Measurements from ENCODE around the gene COL5A1.

Gene COL5A1

DNA sequence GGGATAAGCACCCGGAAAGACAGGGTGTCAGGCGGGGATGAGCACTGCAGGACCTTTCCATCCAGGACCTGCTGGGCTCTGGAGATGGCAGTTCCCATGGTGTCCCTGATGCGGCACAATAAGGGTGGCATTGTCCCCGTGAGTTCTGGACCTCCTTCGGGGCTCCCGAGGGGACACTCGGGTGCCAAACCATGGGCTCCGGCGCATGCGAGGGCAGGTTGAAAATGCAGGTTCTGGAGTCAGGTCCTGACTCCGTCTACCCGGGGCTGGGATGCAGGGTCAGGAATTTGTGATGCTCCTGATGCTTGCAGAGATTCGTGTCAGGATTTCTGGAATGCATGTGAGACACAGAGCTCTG, 239.7 kb downstream of the COL5A1 start:
- H3K27me3 ChIP-seq (ENCODE audit: insufficient read depth, poor library complexity, severe bottlenecking) = peaks cover 37% of the 10 kb centered on the region
- DNase-seq (ENCODE audit: low spot score) (no peak), ATAC-seq (ENCODE audit: low read depth) (no peak)
- no peaks in the 10 kb centered on the region for H3K9me3 ChIP-seq (ENCODE audit: severe bottlenecking)
- no peaks in the 10 kb centered on the region for H3K36me3 ChIP-seq (ENCODE audit: low read depth)
- no peak overlapping the region for H3K27ac ChIP-seq (ENCODE audit: poor library complexity, severe bottlenecking)
- no peak overlapping the region for H3K4me3 ChIP-seq (ENCODE audit: severe bottlenecking)
- H3K4me1 ChIP-seq (ENCODE audit: insufficient read depth, poor library complexity, severe bottlenecking) = no peaks in the 10 kb centered on the region
- TF ChIP-seq, protein P1, sequence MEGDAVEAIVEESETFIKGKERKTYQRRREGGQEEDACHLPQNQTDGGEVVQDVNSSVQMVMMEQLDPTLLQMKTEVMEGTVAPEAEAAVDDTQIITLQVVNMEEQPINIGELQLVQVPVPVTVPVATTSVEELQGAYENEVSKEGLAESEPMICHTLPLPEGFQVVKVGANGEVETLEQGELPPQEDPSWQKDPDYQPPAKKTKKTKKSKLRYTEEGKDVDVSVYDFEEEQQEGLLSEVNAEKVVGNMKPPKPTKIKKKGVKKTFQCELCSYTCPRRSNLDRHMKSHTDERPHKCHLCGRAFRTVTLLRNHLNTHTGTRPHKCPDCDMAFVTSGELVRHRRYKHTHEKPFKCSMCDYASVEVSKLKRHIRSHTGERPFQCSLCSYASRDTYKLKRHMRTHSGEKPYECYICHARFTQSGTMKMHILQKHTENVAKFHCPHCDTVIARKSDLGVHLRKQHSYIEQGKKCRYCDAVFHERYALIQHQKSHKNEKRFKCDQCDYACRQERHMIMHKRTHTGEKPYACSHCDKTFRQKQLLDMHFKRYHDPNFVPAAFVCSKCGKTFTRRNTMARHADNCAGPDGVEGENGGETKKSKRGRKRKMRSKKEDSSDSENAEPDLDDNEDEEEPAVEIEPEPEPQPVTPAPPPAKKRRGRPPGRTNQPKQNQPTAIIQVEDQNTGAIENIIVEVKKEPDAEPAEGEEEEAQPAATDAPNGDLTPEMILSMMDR (IDR thresholded peaks at IDR 0.05; ENCODE audit: poor library complexity, severe bottlenecking) = no peak

DNA sequence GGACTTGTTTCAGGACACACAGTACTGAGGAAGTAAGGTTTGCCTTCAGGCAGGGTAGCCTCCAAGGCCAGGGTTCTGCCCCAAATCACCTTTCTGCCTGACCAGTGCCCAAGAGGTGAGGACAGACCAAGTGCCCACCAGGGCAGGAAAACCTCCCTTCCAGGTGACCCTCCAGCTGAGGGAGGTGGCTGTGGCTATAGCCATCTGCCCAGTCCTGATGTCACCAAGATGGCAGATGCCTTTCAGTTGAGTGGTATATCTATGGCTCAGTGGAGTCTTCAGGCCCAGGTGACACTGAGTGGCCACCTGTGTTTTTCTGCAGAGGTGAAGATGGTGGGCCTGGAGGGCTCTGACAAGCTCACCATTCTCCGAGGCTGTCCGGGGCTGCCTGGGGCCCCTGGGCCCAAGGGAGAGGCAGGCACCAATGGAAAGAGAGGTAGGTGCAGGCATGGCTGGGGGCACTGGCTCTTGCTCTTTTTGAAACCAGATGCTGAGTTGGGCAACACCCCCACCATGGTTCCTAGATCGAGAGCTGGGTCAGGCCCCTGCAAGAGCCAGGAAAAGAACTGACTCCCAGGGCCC, 240.7 kb downstream of the COL5A1 start:
- H3K4me1 ChIP-seq (ENCODE audit: insufficient read depth, poor library complexity, severe bottlenecking) = no peaks in the 10 kb centered on the region
- no peak for DNase-seq (ENCODE audit: low spot score)

DNA sequence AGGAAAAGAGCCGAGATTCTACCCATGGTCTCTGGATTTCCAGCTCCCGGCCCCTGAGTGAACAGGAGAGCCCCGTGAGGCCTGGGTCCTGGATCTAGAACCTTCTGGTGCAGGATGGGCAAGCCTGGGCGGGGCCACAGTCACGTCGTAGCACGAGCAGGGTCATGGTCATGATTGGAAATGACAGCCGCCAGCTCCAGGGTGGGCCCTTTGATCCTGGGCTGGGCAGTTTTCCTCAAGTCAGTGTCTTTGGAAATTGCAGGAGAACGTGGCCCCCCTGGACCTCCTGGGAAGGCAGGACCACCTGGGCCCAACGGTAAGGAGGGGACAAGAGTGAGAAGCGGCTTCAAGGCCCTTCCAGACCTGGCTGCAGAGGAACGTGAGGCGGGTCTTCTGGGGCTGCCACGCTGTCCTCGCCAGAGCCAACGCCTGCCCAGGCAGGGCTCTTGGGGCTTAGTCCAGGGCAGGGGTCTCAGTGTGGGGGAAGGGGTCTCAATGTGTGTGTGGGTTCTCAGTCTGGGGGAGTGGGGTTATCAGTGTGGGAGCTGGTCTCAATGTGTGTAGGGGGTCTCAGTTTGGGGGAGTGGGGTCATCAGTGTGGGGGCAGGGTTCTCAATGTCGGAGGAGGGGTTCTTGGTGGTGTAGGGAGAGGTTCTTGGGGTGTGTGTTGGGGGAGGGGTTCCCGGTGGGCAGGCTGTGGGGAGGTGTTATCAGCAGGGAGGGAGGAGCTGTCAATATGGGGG, 241.6 kb downstream of the COL5A1 start:
- Histone ChIP-seq H3K27ac (ENCODE audit: poor library complexity, severe bottlenecking) (no peak overlapping the region), H3K36me3 (ENCODE audit: low read depth) (no peaks in the 10 kb centered on the region), H3K9me3 (ENCODE audit: severe bottlenecking) (no peaks in the 10 kb centered on the region), H3K27me3 (ENCODE audit: insufficient read depth, poor library complexity, severe bottlenecking) (peaks cover 21% of the 10 kb centered on the region), H3K4me3 (ENCODE audit: severe bottlenecking) (no peak overlapping the region), H3K4me1 (ENCODE audit: insufficient read depth, poor library complexity, severe bottlenecking) (no peaks in the 10 kb centered on the region)
- ATAC-seq (ENCODE audit: low read depth) (no peak), DNase-seq (ENCODE audit: low spot score) (no peak)
- TF ChIP-seq, protein P1 (IDR thresholded peaks at IDR 0.05; ENCODE audit: poor library complexity, severe bottlenecking) = no peak

More for the DNA sequence above, 240.7 kb downstream of the COL5A1 start:
- no peaks in the 10 kb centered on the region for H3K36me3 ChIP-seq (ENCODE audit: low read depth)
- TF ChIP-seq, protein P1 (IDR thresholded peaks at IDR 0.05; ENCODE audit: poor library complexity, severe bottlenecking) = no peak
- no peaks in the 10 kb centered on the region for H3K9me3 ChIP-seq (ENCODE audit: severe bottlenecking)
- ATAC-seq (ENCODE audit: low read depth) = no peak
- H3K4me3 ChIP-seq (ENCODE audit: severe bottlenecking) = no peak overlapping the region
- peaks cover 27% of the 10 kb centered on the region for H3K27me3 ChIP-seq (ENCODE audit: insufficient read depth, poor library complexity, severe bottlenecking)
- H3K27ac ChIP-seq (ENCODE audit: poor library complexity, severe bottlenecking) = no peak overlapping the region

DNA sequence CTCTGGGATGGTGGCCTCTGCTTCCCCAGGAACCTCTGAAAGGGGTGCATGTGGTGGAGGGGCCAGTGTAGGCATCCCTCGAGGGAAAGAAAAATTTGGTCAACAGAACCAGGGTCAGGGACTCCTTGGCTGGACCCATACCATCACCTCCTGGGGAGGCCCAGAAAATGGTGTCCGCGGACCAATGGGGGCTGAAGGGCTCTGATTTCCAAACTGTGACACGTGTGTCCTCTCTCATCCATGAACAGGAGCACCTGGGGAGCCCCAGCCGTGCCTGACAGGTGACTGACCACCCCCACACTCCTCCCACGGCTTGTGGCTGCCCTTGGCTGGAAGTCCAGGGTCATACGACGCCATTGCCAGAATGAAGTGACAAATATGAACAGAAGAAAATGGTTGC, 242.9 kb downstream of the COL5A1 start:
- no peaks in the 10 kb centered on the region for H3K9me3 ChIP-seq (ENCODE audit: severe bottlenecking)
- H3K4me1 ChIP-seq (ENCODE audit: insufficient read depth, poor library complexity, severe bottlenecking) = no peaks in the 10 kb centered on the region
- DNase-seq (ENCODE audit: low spot score) = no peak
- H3K4me3 ChIP-seq (ENCODE audit: severe bottlenecking) = no peak overlapping the region
- no peak for ATAC-seq (ENCODE audit: low read depth)
- H3K36me3 ChIP-seq (ENCODE audit: low read depth) = no peaks in the 10 kb centered on the region
- TF ChIP-seq, protein P1 (IDR thresholded peaks at IDR 0.05; ENCODE audit: poor library complexity, severe bottlenecking) = no peak
- H3K27me3 ChIP-seq (ENCODE audit: insufficient read depth, poor library complexity, severe bottlenecking) = peaks cover 8% of the 10 kb centered on the region
- no peak overlapping the region for H3K27ac ChIP-seq (ENCODE audit: poor library complexity, severe bottlenecking)

Measured in RWPE2 (cell line).